Esophagus muscularis mucosa (tissue), 4 donors: ENCODE measurements around the gene MSL2. TPM values are rescaled to one million over a fixed set of nuclear protein-coding genes. Genes with fewer than 3 reads are reported as not detected.

Experiments
- DNase-seq: peaks from one replicate; pipeline ENCODE4 v3.0.0-alpha.2; 2017; ENCODE audit errors: extremely low spot score
- H3K27ac ChIP-seq, 4 donors: fragments of 200-600 bp; sonication (generic); replicated peaks in 1 of 4; 1 replicate in 3 of 4; 2 replicates in 1 of 4; pipeline ENCODE4 v1.5.1; 2016 to 2019; ENCODE audit warnings: mild to moderate bottlenecking in 1 of 4
- H3K27me3 ChIP-seq, 4 donors: fragments of 200-600 bp; sonication (generic); one replicate each; pipeline versions ENCODE4 v1.5.1 to v1.6.0; 2016 to 2019
- H3K36me3 ChIP-seq, 4 donors: fragments of 200-600 bp; sonication (generic); one replicate each; pipeline ENCODE4 v1.5.1; 2016 to 2019
- H3K4me1 ChIP-seq, 4 donors: fragments of 200-600 bp; sonication (generic); one replicate each; pipeline ENCODE4 v1.5.1; 2016 to 2019
- H3K4me3 ChIP-seq, 4 donors: fragments of 200-600 bp; sonication (generic); 1 replicate in 2 of 4; 2 replicates in 2 of 4; pipeline ENCODE4 v1.5.1; 2016 to 2019; ENCODE audit warnings: mild to moderate bottlenecking in 4 of 4, moderate library complexity in 1 of 4
- H3K9me3 ChIP-seq, 4 donors: fragments of 200-600 bp; sonication (generic); 1 replicate in 3 of 4; 2 replicates in 1 of 4; pipeline ENCODE4 v1.5.1; 2016 to 2019
- CTCF ChIP-seq, 3 experiments: fragments of 200-600 bp in 2 of 3; fragments of 450-650 bp in 1 of 3; sonication (generic) in 2 of 3; IDR thresholded peaks; one replicate each; pipeline ENCODE4 v1.5.1; 2017 to 2019; ENCODE audit warnings: antibody characterized with exemption in 3 of 3, mild to moderate bottlenecking in 2 of 3, moderate library complexity in 1 of 3
- EP300 ChIP-seq: sonication (generic); formaldehyde crosslinking; IDR thresholded peaks from one replicate; pipeline ENCODE4 v1.6.1; 2017; ENCODE audit warnings: antibody characterized with exemption
- POLR2A ChIP-seq: fragments of 450-650 bp; IDR thresholded peaks from one replicate; pipeline ENCODE4 v1.6.1; 2017; ENCODE audit warnings: antibody characterized with exemption, moderate library complexity, mild to moderate bottlenecking, low read depth
- POLR2AphosphoS5 ChIP-seq, 2 donors: sonication (generic); formaldehyde crosslinking; IDR thresholded peaks; one replicate each; pipeline ENCODE4 v1.6.1; 2017; ENCODE audit warnings: antibody characterized with exemption in 2 of 2
- WGBS: methylation state at CpG from one replicate; pipeline ENCODE4 v1.1.5; 2018; 5-methylcytosine and 5-hydroxymethylcytosine counted together
- intact Hi-C: fragments of 100-400 bp; cut with DNase I; formaldehyde crosslinking; loops from one replicate; pipeline ENCODE4 v1.15.1; 2023
- total RNA-seq, 4 donors: library from RNA; depleted of rRNA; stranded (reverse); fragments of >200 nt; gene quantifications; one replicate each; pipeline versions ENCODE4 v1.1.0 to v1.2.1, GENCODE V29; 2016

MSL2 gene
- total RNA-seq, 4 donors from 2014 or later, result 18.7 to 25.3 (median 23.5) TPM

GRCh38 chr3:136197159-136197793, 1.1 kb upstream of the MSL2 start:
- Histone ChIP-seq H3K36me3 (no peaks in the 10 kb centered on the region), H3K4me3 (peak overlapping the region; percentile 89 to 95 (median 92)), H3K27me3 (no peaks in the 10 kb centered on the region), H3K27ac (peak overlapping the region; percentile 99 to 100 (median 100)), H3K9me3 (no peaks in the 10 kb centered on the region), H3K4me1 (peaks cover 13 to 34% (median 25%) of the 10 kb centered on the region in 4 donors)
- DNase-seq, result no peak
- WGBS, result 20% methylated on average over 15 of the region's 15 CpGs
- TF ChIP-seq POLR2AphosphoS5 (IDR thresholded peaks at IDR 0.05), result no peak
- intact Hi-C loops, result loop anchor here (10.0 kb wide), 1 partner anchor 668 kb away; the partner anchor contains the start of gene NCK1

GRCh38 chr3:136196401-136197158, 445 bp upstream of the MSL2 start:
- Histone ChIP-seq H3K9me3 (no peaks in the 10 kb centered on the region), H3K36me3 (no peaks in the 10 kb centered on the region), H3K4me1 (peaks cover 20 to 41% (median 32%) of the 10 kb centered on the region in 4 donors), H3K27me3 (no peaks in the 10 kb centered on the region), H3K27ac (peak overlapping the region; percentile 99 to 100 (median 100)), H3K4me3 (peak overlapping the region; percentile 89 to 95 (median 92))
- peak; percentile 99 for DNase-seq
- WGBS, result 0% methylated on average over 18 of the region's 64 CpGs
- intact Hi-C loops, result loop anchor here (10.0 kb wide), 1 partner anchor 668 kb away; the partner anchor contains the start of gene NCK1
- TF ChIP-seq CTCF (IDR thresholded peaks at IDR 0.05) (no peak), POLR2AphosphoS5 (IDR thresholded peaks at IDR 0.05) (peak; percentile 85), POLR2A (peak; percentile 67)

GRCh38 chr3:136195258-136196063, 674 bp downstream of the MSL2 start:
- Histone ChIP-seq H3K27ac (peak overlapping the region; percentile 99 to 100 (median 100)), H3K4me1 (peaks cover 28 to 52% (median 43%) of the 10 kb centered on the region in 4 donors), H3K9me3 (no peaks in the 10 kb centered on the region), H3K27me3 (no peaks in the 10 kb centered on the region), H3K4me3 (peak overlapping the region; percentile 89 to 95 (median 92)), H3K36me3 (no peaks in the 10 kb centered on the region)
- WGBS, result under 1% methylated on average over 21 of the region's 103 CpGs
- TF ChIP-seq POLR2AphosphoS5 (IDR thresholded peaks at IDR 0.05) (peak in 1 of 2 donors; percentile 25), EP300 (no peak)
- intact Hi-C loops, result loop anchor here (2.0 to 10.0 kb wide), 2 partner anchors 55 to 669 kb away; partner anchors contain the start of genes NCK1 and PCCB
- peak; percentile 93 for DNase-seq

- Histone ChIP-seq H3K27me3 (no peaks in the 10 kb centered on the region), H3K36me3 (no peaks in the 10 kb centered on the region), H3K4me3 (peak overlapping the region; percentile 89 to 95 (median 92)), H3K9me3 (no peaks in the 10 kb centered on the region), H3K27ac (peak overlapping the region; percentile 99 to 100 (median 100)), H3K4me1 (peaks cover 36 to 61% (median 51%) of the 10 kb centered on the region in 4 donors)
- WGBS, result under 1% methylated on average over 47 of the region's 47 CpGs
- TF ChIP-seq POLR2AphosphoS5 (IDR thresholded peaks at IDR 0.05) (no peak), POLR2A (no peak), CTCF (IDR thresholded peaks at IDR 0.05) (no peak), EP300 (no peak)
- no peak for DNase-seq
- intact Hi-C loops, result loop anchor here (2.0 to 10.0 kb wide), 4 partner anchors 47 to 670 kb away; partner anchors contain the start of genes NCK1 and PCCB
Observed at GRCh38 chr3:136194409-136195257, 1.5 kb downstream of the MSL2 start.
